GM21528 (cell line): ENCODE measurements around the gene ACADS.

Source experiments
- ATAC-seq: cut with Tn5 transposase; IDR thresholded peaks from one replicate; pipeline ENCODE4 v1.9.1; 2021; ENCODE audit warnings: mild to moderate bottlenecking, moderate library complexity; ENCODE audit not compliant: unreplicated experiment, low FRiP score

Gene ACADS

DNA sequence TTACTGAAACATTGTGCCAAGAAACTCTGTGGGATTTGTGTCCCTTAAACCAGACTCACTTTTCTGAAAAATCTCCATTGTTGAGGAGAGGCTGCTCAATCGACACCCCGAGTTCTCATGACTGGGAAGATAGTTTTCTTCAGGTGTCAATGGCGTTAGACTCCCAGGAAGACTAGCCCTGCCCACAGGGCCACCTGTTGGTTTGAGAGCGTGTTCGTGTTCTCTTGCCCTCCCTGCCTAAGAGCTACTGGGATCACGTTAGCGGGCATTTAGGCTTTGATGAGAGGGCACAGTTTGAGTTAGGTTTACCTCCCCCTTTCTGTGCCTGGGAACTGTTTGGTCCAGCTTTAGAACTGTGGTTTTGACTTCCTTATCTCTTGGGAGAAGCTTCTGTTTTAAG lies 26.1 kb upstream of the ACADS start:
- ATAC-seq = no peak

DNA sequence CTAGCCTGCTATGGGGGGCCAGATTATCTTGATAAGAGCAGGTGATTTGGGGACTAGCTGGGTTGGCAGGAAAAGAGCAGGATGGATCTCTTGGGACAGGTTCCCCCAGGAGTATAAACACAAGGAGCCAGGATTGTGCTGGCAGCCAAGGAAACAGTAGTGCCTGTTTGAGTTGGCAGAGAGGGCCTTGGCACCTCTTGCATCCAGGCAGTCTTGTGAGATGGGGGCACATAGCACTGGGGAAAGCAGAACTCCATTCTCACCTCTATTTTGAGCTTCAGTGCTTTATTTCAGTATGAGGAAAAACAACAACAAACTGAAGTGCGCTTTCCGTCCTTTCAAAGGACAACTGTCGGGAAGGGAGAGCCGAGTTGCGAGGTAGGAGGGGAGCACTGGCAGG lies 24.7 kb upstream of the ACADS start:
- no peak for ATAC-seq

DNA sequence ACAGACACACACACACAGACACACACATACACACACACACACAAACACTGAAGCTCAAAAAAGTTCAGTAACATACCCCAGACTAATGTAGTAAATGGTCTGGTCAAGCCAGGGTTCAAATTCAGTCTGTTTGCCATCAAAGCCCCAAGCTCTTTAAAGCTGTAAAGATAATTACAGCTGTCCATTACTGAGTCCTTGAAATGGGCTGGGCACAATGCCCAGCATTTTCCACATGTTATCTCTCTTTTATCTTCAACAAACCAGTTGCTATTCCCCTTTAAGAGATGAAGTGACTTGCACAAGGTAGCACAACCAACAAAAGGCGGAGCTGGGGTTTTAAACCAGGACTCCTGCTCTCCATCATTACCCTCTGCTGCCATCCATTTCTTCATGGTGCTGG lies 23.0 kb upstream of the ACADS start:
- ATAC-seq = no peak

DNA sequence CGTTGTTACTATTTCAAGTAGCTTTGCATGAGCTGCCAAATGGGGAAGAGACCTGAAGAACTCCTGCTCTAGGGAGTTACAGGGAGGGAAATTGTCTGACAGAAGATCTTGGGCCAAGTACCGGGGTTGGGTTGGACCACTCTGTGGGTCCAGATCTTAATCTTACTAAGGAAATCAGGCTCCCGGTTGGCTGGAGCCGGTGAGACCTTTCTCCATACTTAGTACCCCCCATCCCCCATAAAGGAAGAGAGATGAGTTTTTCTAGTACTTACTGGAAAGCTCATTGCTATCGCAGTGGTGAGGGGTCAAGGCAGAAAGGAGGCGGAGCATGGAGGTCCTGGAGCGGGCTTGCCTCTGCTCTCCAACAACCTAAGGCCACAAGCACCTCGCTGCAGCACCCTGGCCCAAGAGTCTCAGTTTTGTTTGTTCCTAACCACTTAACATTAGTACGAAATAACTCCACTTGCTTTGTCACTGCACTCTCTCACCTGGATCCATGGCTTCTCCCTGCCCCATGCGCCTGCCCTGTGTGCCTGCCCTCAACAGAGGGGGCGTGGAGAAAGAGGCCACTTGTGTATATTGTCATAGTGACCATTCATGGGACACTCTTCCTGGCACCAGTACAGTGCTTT lies 22.2 kb upstream of the ACADS start:
- ATAC-seq = no peak

GRCh38 chr12:120705618-120706017 lies 20.0 kb upstream of the ACADS start:
- no peak for ATAC-seq

- no peak for ATAC-seq
Measured at GRCh38 chr12:120706029-120706428, 19.6 kb upstream of the ACADS start.

GRCh38 chr12:120708651-120709050 lies 17.0 kb upstream of the ACADS start:
- ATAC-seq = no peak

- peak; percentile 72 for ATAC-seq
Measured at GRCh38 chr12:120710031-120710804, 15.4 kb upstream of the ACADS start, which contains the start of gene UNC119B. Gene UNC119B (plus strand): TSS chr12:120710458. CDS start chr12:120710475, 17 bp downstream.

- peak; percentile 29 for ATAC-seq
Measured at GRCh38 chr12:120710805-120711296, 14.8 kb upstream of the ACADS start.

DNA sequence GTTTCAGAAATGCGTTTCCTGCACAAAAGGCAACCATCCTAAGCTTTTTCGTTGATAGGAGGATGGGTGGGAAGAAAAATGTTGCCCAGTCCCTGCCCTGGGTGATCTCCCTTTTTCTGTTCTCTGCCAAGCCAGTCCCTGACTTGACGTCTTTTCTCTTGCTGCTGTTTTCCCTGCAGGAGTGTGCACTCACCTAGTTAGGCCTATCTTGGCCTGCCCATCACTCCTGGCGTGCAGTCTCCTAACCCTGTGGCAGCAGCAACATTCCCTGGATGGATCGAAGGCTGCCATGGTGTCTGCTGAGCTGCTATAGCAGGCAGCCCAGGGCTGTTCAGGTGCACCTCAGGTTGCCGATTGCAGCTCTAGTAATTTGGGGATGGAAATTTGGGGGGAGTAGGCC lies 14.2 kb upstream of the ACADS start:
- ATAC-seq = no peak

- no peak for ATAC-seq
Measured at GRCh38 chr12:120712610-120713009, 13.0 kb upstream of the ACADS start.

GRCh38 chr12:120713861-120714482 lies 11.7 kb upstream of the ACADS start:
- ATAC-seq = no peak

- no peak for ATAC-seq
Measured at GRCh38 chr12:120718055-120718454, 7.6 kb upstream of the ACADS start.

DNA sequence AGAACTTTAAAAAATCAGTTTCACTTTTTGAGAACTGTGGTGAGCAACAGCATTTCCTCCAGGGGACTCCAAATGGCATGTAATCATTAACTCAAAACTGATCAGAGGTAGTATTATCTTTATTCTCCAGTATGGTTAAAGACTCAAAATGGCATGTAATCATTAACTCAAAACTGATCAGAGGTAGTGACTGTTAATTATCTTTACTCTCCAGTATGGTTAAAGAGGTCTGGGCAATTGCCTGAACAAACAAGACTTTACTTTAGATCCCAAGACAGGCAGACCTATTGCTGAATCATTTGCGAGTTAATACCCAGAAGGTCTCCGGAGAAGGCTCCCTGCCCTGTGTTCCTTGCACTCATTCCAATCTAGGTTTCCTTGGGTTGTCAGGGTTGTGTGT lies 6.6 kb upstream of the ACADS start:
- ATAC-seq = no peak

DNA sequence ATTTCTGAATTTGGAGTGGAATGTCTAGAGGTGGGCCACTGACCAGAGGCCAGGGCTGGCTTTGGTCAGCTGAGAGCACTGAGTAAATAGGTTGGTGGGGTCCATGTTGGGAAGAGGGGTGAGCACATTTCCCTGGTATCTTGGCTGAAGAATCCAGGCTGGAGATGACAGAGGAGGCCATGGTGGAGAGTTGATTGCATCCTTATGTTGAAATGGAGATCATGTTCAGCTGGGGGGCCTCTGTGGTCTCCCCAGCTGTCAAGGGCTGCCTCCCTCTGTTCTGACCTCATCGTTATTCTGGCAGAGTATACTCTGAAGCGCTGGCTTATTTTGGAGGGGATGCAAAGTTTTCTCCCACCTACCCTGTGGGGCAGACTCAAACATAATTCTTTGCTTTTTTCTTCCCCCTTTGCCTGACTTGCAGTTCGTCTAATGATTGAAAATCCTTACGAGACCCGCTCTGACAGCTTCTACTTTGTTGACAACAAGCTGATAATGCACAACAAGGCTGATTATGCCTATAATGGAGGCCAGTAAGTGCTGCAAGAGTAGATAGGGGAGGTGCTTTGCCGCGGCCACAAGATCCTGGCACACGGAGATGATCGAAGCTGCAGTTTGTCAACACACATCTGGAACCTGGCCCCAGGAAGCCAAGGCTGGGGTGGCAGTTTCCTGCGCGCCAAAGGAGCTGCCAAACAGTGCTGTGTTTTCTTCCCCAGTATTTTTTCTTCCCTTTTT lies 6.0 kb upstream of the ACADS start:
- ATAC-seq = no peak

DNA sequence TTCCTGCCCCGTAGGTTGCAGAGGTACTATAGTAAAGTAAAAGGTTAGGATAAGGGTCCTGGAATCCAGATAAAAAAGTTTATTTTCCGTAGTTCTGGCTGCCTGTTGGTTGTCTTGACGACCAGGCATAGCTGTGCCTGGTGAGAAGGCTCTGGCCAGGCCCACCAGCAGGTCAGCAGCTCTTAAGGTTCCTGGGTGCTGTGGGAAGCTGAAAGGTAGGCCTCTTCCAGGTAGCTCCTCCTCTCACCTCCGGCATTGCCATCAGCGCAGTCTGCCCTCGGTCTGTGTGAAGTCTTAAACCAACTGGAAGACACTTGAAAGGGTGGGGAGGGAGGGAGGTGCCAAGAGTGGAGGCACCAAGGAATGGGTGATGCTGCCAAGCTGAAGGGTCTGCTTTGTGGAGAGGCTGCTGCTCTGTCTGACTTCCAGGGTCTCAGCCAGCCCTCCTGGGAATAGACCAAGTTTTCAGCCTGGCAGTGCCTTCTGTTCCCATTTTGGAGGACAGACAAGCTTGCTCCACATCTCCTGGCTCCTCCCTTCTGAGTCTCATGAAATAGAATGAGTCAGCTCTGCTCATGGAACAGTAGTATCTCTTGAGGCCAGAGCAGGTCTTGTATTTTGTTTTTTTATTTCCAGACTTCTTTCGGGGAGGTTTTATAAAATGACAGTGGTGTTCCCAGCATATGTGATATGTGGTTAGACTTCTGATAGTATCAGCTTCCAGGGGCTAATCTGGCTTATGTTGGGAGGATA lies 5.2 kb upstream of the ACADS start:
- no peak for ATAC-seq

DNA sequence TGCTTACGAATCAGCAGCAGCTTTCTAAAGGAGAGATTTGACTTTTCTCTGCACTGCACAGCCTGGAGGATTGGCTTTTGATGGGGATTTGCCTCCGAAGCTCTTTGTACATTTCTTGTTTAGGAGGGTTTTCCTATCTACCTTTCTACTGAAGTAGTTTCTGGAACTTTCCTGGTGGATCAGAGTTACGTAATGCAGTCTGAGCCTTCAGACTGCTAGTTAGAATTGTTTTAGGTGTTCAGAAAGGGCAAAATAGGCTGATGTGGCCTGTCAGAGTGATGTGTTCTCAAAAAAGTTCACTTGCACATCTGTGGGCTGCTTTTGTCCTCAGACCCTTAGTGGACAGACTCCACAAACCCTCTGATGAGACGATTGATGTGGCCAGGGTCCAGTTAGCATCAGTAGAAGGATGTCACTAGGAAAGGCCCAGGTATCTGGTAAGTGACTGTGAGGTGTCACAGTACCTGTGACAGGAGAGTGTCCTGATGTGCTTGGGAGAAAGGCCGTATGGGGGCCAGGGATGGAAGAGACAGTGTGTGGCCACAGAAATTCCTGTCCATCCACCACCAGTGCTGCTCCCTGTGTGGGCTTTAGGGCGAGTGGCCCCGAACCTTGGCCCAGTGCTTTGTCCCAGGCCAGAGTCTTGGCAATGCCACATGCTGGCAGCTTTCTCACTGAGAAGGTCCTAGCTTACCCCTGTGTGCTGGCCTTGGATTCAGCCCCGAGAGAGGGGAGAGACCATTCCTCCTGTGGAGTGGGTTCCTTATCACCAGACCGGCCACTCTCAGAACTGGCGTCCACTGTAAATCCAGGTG lies 4.4 kb upstream of the ACADS start:
- no peak for ATAC-seq

DNA sequence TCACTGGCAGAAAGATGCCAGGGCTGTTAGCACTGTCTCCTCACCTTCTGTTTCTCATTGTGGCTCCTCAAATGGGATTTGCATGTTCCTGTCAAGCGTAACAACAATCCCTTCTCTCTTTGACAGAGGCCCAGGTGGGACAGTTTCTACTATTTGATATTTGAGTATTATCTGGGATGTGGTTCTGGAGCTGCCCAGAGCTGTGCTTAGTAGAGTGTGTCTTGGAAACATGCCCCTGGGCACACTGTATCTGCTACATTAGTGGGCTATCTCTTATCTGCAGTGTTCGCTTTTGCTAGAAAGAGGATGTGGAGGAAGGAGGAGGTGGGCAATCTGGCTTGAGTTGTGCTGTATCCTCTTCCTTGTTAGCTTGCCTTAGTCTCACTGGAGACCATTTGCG lies 3.8 kb upstream of the ACADS start:
- ATAC-seq = no peak

- ATAC-seq = no peak
Measured at GRCh38 chr12:120722784-120723183, 2.8 kb upstream of the ACADS start.
